Transverse colon (tissue), 4 donors: ENCODE results near the gene NETO2. TPM values are rescaled to one million over a fixed set of nuclear protein-coding genes. Genes with fewer than 3 reads are reported as not detected.

ENCODE experiments used
- DNase-seq: peaks from one replicate; pipeline ENCODE4 v3.0.0-alpha.2; 2019
- H3K27ac ChIP-seq, 4 donors: fragments of 200-600 bp; sonication (generic); 2 replicates each; pipeline ENCODE4 v1.5.1; 2016 to 2018; ENCODE audit warnings: inconsistent platforms in 4 of 4
- H3K27me3 ChIP-seq: fragments of 200-600 bp; sonication (generic); 2 replicates; pipeline ENCODE4 v1.5.1; 2017; ENCODE audit warnings: inconsistent platforms
- H3K36me3 ChIP-seq, 4 donors: fragments of 200-600 bp; sonication (generic); 2 replicates each; pipeline ENCODE4 v1.5.1; 2017 to 2019; ENCODE audit warnings: inconsistent platforms in 4 of 4
- H3K4me1 ChIP-seq, 4 donors: fragments of 200-600 bp; sonication (generic); 2 replicates each; pipeline ENCODE4 v1.5.1; 2017 to 2020; ENCODE audit warnings: inconsistent platforms in 4 of 4
- H3K4me3 ChIP-seq, 4 donors: fragments of 200-600 bp; sonication (generic); 1 replicate in 1 of 4; 2 replicates in 3 of 4; pipeline versions ENCODE4 v1.5.1 to v1.6.1; 2017 to 2019; ENCODE audit warnings: inconsistent platforms in 4 of 4
- H3K9me3 ChIP-seq, 2 donors: fragments of 200-600 bp; sonication (generic); 2 replicates each; pipeline ENCODE4 v1.5.1; 2017 to 2019; ENCODE audit warnings: inconsistent platforms in 2 of 2
- EP300 ChIP-seq: sonication (generic); formaldehyde crosslinking; IDR thresholded peaks from one replicate; pipeline ENCODE4 v1.6.1; 2017; ENCODE audit warnings: antibody characterized with exemption, low read depth
- POLR2A ChIP-seq: fragments of 450-650 bp; IDR thresholded peaks from one replicate; pipeline ENCODE4 v1.6.1; 2016; ENCODE audit warnings: antibody characterized with exemption, mild to moderate bottlenecking, moderate library complexity
- POLR2AphosphoS5 ChIP-seq, 3 donors: sonication (generic); formaldehyde crosslinking; IDR thresholded peaks; one replicate each; pipeline ENCODE4 v1.6.1; 2016; ENCODE audit warnings: antibody characterized with exemption in 3 of 3
- WGBS, 2 donors: methylation state at CpG; one replicate each; pipeline ENCODE4 v1.1.5; 2018; ENCODE audit warnings: low coverage in 1 of 2; 5-methylcytosine and 5-hydroxymethylcytosine counted together
- in situ Hi-C, 4 donors: fragments of 200-750 bp; cut with MboI; loops; one replicate each; pipeline versions ENCODE4 v1.15.0 to v1.15.1; 2017; ENCODE audit warnings: low sequenced_read_pairs in 3 of 4, low pct_ligation_motif_present in 1 of 4, low pct_unique_long_range_greater_than_20kb in 1 of 4
- intact Hi-C: fragments of 100-400 bp; cut with DNase I; formaldehyde crosslinking; loops from one replicate; pipeline ENCODE4 v1.15.1; 2023; ENCODE audit warnings: low total_unique reads
- total RNA-seq, 4 donors: library from RNA; depleted of rRNA; stranded (reverse); fragments of >200 nt; gene quantifications; one replicate each; pipeline ENCODE4 v1.1.0, GENCODE V29; 2016
- TF ChIP-seq, protein P1 (sequence below), 5 experiments: fragments of 200-600 bp in 3 of 5; fragments of 450-650 bp in 2 of 5; sonication (generic) in 3 of 5; IDR thresholded peaks; 1 replicate in 2 of 5; 2 replicates in 3 of 5; pipeline ENCODE4 v1.5.1; 2016 to 2017; ENCODE audit warnings: antibody characterized with exemption in 5 of 5, inconsistent platforms in 3 of 5, mild to moderate bottlenecking in 2 of 5, moderate library complexity in 1 of 5

Gene NETO2
- total RNA-seq, 4 donors from 2014 or later: 5.0 to 31.7 (median 15.9) TPM

DNA sequence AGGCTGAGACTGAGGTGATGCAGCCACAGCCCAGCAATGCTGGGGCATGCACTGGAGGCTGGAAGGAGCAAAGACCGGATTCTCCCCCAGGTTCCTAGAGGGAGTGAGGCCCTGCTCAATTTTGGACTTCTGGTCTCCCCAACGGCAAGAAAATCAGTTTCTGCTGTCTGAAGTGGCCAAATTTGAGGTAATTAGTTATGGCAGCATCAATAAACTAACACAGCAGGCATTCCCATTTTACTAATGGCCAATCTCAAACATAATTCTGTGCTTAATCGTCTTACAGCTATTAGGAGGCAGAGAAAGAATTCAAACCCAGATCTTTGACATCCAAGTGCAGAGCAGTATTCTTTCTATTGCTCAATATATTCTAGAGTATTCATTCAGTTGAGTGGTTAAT, 16.2 kb downstream of the NETO2 start:
- Histone ChIP-seq H3K9me3 (no peaks in the 10 kb centered on the region), H3K27ac (no peak overlapping the region), H3K36me3 (no peaks in the 10 kb centered on the region), H3K4me1 (peaks cover 0 to 6% (median 0%) of the 10 kb centered on the region in 4 donors), H3K4me3 (no peak overlapping the region), H3K27me3 (no peaks in the 10 kb centered on the region)
- in situ Hi-C loops (loop anchor here (25.0 kb wide), 1 partner anchor 1035 kb away; the partner anchor contains the start of gene ABCC12 (in 4 of the 4)), intact Hi-C loops (no loop called here)
- no peak for DNase-seq
- 90 to 100% methylated on average over 1 to 3 of the region's 3 CpGs for WGBS, 2 donors
- TF ChIP-seq POLR2A (no peak), EP300 (no peak), POLR2AphosphoS5 (IDR thresholded peaks at IDR 0.05) (no peak)
- TF ChIP-seq, protein P1, sequence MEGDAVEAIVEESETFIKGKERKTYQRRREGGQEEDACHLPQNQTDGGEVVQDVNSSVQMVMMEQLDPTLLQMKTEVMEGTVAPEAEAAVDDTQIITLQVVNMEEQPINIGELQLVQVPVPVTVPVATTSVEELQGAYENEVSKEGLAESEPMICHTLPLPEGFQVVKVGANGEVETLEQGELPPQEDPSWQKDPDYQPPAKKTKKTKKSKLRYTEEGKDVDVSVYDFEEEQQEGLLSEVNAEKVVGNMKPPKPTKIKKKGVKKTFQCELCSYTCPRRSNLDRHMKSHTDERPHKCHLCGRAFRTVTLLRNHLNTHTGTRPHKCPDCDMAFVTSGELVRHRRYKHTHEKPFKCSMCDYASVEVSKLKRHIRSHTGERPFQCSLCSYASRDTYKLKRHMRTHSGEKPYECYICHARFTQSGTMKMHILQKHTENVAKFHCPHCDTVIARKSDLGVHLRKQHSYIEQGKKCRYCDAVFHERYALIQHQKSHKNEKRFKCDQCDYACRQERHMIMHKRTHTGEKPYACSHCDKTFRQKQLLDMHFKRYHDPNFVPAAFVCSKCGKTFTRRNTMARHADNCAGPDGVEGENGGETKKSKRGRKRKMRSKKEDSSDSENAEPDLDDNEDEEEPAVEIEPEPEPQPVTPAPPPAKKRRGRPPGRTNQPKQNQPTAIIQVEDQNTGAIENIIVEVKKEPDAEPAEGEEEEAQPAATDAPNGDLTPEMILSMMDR (IDR thresholded peaks at IDR 0.05): no peak

DNA sequence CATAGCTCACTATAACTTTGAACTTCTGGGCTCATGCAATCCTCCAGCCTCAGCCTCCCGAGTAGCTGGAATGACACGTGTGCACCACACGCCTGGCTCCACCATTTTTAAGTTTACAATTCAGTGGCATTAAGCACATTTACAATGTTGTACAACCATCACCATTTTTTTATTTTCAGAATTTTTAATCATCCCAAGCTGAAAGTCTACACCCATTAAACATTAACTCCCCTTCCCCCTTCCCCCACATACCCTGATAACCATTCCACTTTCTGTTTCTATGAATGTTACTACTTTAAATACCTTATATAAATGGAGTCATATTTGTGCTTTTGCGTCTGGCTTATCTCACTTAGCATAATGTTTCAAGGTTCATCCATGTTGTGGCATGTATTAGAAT, 18.0 kb downstream of the NETO2 start:
- TF ChIP-seq EP300: no peak
- TF ChIP-seq, protein P1 (IDR thresholded peaks at IDR 0.05): no peak
- no peak for TF ChIP-seq POLR2A
- no peak for TF ChIP-seq POLR2AphosphoS5 (IDR thresholded peaks at IDR 0.05)
- Histone ChIP-seq H3K4me1 (peaks cover 0 to 6% (median 0%) of the 10 kb centered on the region in 4 donors), H3K4me3 (no peak overlapping the region), H3K27me3 (no peaks in the 10 kb centered on the region), H3K36me3 (no peaks in the 10 kb centered on the region), H3K27ac (no peak overlapping the region), H3K9me3 (no peaks in the 10 kb centered on the region)
- WGBS, 2 donors: 83 to 100% methylated on average over 3 to 4 of the region's 4 CpGs
- no peak for DNase-seq
- intact Hi-C loops: no loop called here
- in situ Hi-C loops: loop anchor here (25.0 kb wide), 1 partner anchor 1037 kb away; the partner anchor contains the start of gene ABCC12 (in 4 of the 4)

DNA sequence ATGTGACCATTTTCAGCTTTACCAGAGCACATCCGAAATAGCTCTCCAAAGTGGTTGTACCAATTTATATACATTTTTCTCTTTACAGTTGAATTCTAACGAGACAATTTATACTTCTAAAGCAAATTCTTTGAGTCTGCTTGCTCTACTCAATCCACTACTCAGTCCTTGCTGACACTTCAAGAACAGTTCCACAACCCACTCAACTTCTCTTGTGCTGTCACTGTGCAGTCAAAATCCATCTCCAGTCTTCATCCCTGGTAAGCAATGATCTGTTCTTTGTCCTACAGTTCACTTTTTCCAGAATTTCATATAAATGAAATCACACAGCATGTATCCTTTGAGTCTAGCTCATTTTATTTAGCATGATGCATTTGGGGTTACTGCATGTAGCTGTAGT, 30.6 kb downstream of the NETO2 start:
- intact Hi-C loops: no loop called here
- Histone ChIP-seq H3K27me3 (no peaks in the 10 kb centered on the region), H3K4me1 (no peaks in the 10 kb centered on the region), H3K9me3 (no peaks in the 10 kb centered on the region), H3K27ac (no peak overlapping the region), H3K36me3 (no peaks in the 10 kb centered on the region), H3K4me3 (no peak overlapping the region)
- TF ChIP-seq, protein P1 (IDR thresholded peaks at IDR 0.05): no peak
- TF ChIP-seq POLR2A (no peak), EP300 (no peak), POLR2AphosphoS5 (IDR thresholded peaks at IDR 0.05) (no peak)
- no peak for DNase-seq
- 80 to 85% methylated on average over 2 of the region's 2 CpGs for WGBS, 2 donors
- in situ Hi-C loops: no loop called here

DNA sequence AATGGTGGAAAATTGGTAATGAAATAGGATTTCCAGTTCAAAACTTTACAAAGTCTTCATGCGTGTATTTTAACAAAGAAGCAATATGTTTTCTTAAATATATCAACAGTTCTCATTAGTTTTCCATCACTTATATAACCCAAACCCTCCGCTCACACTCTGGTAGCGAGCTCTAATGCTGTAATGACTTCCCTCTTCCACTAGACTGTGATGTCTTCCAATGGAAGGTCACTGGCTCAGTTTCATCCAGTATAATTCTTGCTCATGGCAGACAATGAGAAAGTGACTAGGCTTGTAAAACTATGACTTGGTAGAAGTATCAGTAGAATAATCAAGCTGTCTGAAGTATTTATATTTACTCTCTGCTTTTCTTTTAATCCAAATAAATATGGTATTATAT, 32.8 kb downstream of the NETO2 start:
- intact Hi-C loops (no loop called here), in situ Hi-C loops (no loop called here)
- TF ChIP-seq POLR2AphosphoS5 (IDR thresholded peaks at IDR 0.05) (no peak), EP300 (no peak), POLR2A (no peak)
- TF ChIP-seq, protein P1 (IDR thresholded peaks at IDR 0.05): no peak
- WGBS, 2 donors: 97 to 100% methylated on average over 3 of the region's 3 CpGs
- Histone ChIP-seq H3K27ac (no peak overlapping the region), H3K36me3 (no peaks in the 10 kb centered on the region), H3K27me3 (no peaks in the 10 kb centered on the region), H3K4me1 (no peaks in the 10 kb centered on the region), H3K4me3 (no peak overlapping the region), H3K9me3 (no peaks in the 10 kb centered on the region)
- no peak for DNase-seq
